HepG2 (cell line): ENCODE data around the gene EFCAB14. TPM values are rescaled to one million over a fixed set of nuclear protein-coding genes. Genes with fewer than 3 reads are reported as not detected.
A peak's percentile ranks its signal among the peaks of the same experiment; 100 is the strongest.

Experiments
- ATAC-seq: fragments of 200-7000 bp; cut with Tn5 transposase; 3 replicates; pipeline ENCODE4 v1.9.1; 2020; ENCODE audit warnings: mild to moderate bottlenecking, moderate library complexity
- BruUV-seq: library from RNA; stranded (reverse); fragments of 400-500 nt; replicated peaks from 2 replicates; lab custom pipeline; 2021; lab: Mats Ljungman, UMichigan
- CTCF ChIA-PET: fragments of 300-600 bp; formaldehyde crosslinking; extraction: SDS; loops from one replicate; lab custom pipeline; 2021; ENCODE audit warnings: low total read pairs, inconsistent platforms, low intra/inter-chr PET ratio; lab: Yijun Ruan, JAX
- POLR2A ChIA-PET: fragments of 350-600 bp; sonication (Branson Sonifier 250); formaldehyde crosslinking; loops from one replicate; lab custom pipeline; 2020; ENCODE audit warnings: antibody characterized with exemption, inconsistent platforms; lab: Yijun Ruan, JAX
- DNase-seq: peaks from one replicate; pipeline ENCODE4 v3.0.0-alpha.2; 2015; ENCODE audit warnings: low spot score
- FAIRE-seq: peaks from 3 replicates; lab custom pipeline; 2011; peaks lifted over from hg19 to GRCh38; lab: Jason Lieb, UNC
- H2AFZ ChIP-seq: one replicate; pipeline ENCODE4 v1.6.1; 2011; ENCODE audit warnings: low read length, inconsistent platforms
- H3K27ac ChIP-seq: fragments of 300-600 bp; 3 replicates; pipeline ENCODE4 v1.8.0; 2011; ENCODE audit warnings: mixed run types, mild to moderate bottlenecking, mixed read lengths, low read length, inconsistent platforms; ENCODE audit not compliant: insufficient read depth; ENCODE audit errors: extremely low read length
- H3K27me3 ChIP-seq, 2 experiments: fragments of 200-600 bp in 1 of 2; 2 replicates in 1 of 2; 3 replicates in 1 of 2; pipeline versions ENCODE4 v1.6.0 to v1.8.0; 2011; ENCODE audit warnings: low read length in 2 of 2, mild to moderate bottlenecking in 2 of 2, moderate library complexity in 2 of 2, inconsistent platforms in 1 of 2; ENCODE audit not compliant: insufficient read depth in 2 of 2, control insufficient read depth in 1 of 2
- H3K36me3 ChIP-seq, 2 experiments: fragments of 200-600 bp in 1 of 2; replicated peaks in 1 of 2; 2 replicates in 1 of 2; 3 replicates in 1 of 2; pipeline versions ENCODE4 v1.5.1 to v1.8.0; 2011; ENCODE audit warnings: low read length in 2 of 2, inconsistent platforms in 1 of 2; ENCODE audit not compliant: insufficient read depth in 2 of 2, control insufficient read depth in 1 of 2
- H3K4me1 ChIP-seq: 2 replicates; pipeline ENCODE4 v1.5.1; 2012; ENCODE audit warnings: low read length, inconsistent platforms; ENCODE audit not compliant: insufficient read depth
- H3K4me2 ChIP-seq: 2 replicates; pipeline ENCODE4 v1.6.0; 2011; ENCODE audit warnings: low read depth, low read length, inconsistent platforms
- H3K4me3 ChIP-seq, 3 experiments: fragments of 200-600 bp in 1 of 3; sonication (generic), shearing (Covaris generic) in 1 of 3; replicated peaks in 1 of 3; 2 replicates each; pipeline ENCODE4 v1.5.1; 2011 to 2016; ENCODE audit warnings: low read length in 3 of 3, inconsistent platforms in 2 of 3, low read depth in 2 of 3, mild to moderate bottlenecking in 2 of 3, control low read depth in 1 of 3, mixed read lengths in 1 of 3; ENCODE audit not compliant: insufficient read depth in 1 of 3
- H3K79me2 ChIP-seq: one replicate; pipeline ENCODE4 v1.6.1; 2011; ENCODE audit warnings: low read length, inconsistent platforms; ENCODE audit not compliant: insufficient read depth
- H3K9ac ChIP-seq: 2 replicates; pipeline ENCODE4 v1.6.0; 2011; ENCODE audit warnings: mild to moderate bottlenecking, low read depth, low read length, inconsistent platforms; ENCODE audit not compliant: insufficient read depth
- H3K9me3 ChIP-seq: 2 replicates; pipeline ENCODE4 v1.5.1; 2012; ENCODE audit warnings: mild to moderate bottlenecking, low read length
- H4K20me1 ChIP-seq: 2 replicates; pipeline ENCODE4 v1.6.0; 2011; ENCODE audit warnings: inconsistent platforms, mild to moderate bottlenecking, low read length, moderate library complexity; ENCODE audit not compliant: insufficient read depth
- AFF4 ChIP-seq: sonication (generic); formaldehyde crosslinking; IDR thresholded peaks from 2 replicates; pipeline ENCODE4 v1.4.0; 2020; ENCODE audit warnings: missing genetic modification reagents
- ATF6 ChIP-seq: sonication (generic); formaldehyde crosslinking; conservative IDR thresholded peaks from 2 replicates; pipeline ENCODE4 v1.4.0; 2020; ENCODE audit warnings: missing genetic modification reagents
- CCDC6 ChIP-seq: sonication (generic); formaldehyde crosslinking; IDR thresholded peaks from 2 replicates; pipeline ENCODE4 v1.8.1; 2022; ENCODE audit warnings: mild to moderate bottlenecking, missing genetic modification reagents, moderate library complexity
- GRHL1 ChIP-seq: sonication (generic); formaldehyde crosslinking; conservative IDR thresholded peaks from 2 replicates; pipeline ENCODE4 v1.8.0; 2022; ENCODE audit warnings: missing genetic modification reagents
- HDAC6 ChIP-seq: fragments of 200-600 bp; sonication (generic); IDR thresholded peaks from 2 replicates; pipeline ENCODE4 v1.7.0; 2017; ENCODE audit warnings: mild to moderate bottlenecking, antibody characterized with exemption, low read length, low read depth
- MBNL3 ChIP-seq: fragments of 250-450 bp; sonication (Bioruptor Pico); conservative IDR thresholded peaks from 2 replicates; pipeline ENCODE4 v1.8.0; 2022; ENCODE audit warnings: mild to moderate bottlenecking, inconsistent platforms
- MEF2D ChIP-seq: sonication (generic); formaldehyde crosslinking; IDR thresholded peaks from 2 replicates; pipeline ENCODE4 v1.5.1; 2020; ENCODE audit warnings: mild to moderate bottlenecking, missing genetic modification reagents
- SAP130 ChIP-seq: IDR thresholded peaks from 2 replicates; pipeline ENCODE4 v1.6.1; 2016; ENCODE audit warnings: low read depth
- ZZZ3 ChIP-seq: sonication (generic); formaldehyde crosslinking; IDR thresholded peaks from 2 replicates; pipeline ENCODE4 v1.4.0; 2020; ENCODE audit warnings: missing genetic modification reagents, mild to moderate bottlenecking, borderline replicate concordance
- in situ Hi-C: cut with HindIII; loops from 2 replicates; pipeline ENCODE4 v1.10.0; 2017; ENCODE audit warnings: low pct_unique_long_range_greater_than_20kb; ENCODE audit not compliant: extremely low pct_ligation_motif_present
- intact Hi-C: fragments of 100-400 bp; cut with micrococcal nuclease; formaldehyde crosslinking; loops from one replicate; pipeline ENCODE4 v1.10.0; 2022; ENCODE audit not compliant: unreplicated experiment
- polyA plus RNA-seq, 8 experiments: library from polyadenylated mRNA; depleted of rRNA in 3 of 8; stranded (reverse) in 7 of 8; unstranded in 1 of 8; fragments of >200 nt; fragmentation: Illumina TruSeq in 4 of 8; extraction: Trizol in 4 of 8; gene quantifications; 2 replicates each; pipeline versions ENCODE4 v1.2.1 to v1.2.3, GENCODE V29; 2011 to 2016; ENCODE audit warnings: low read depth in 4 of 8, missing spikeins in 1 of 8, mixed read lengths in 1 of 8; ENCODE audit not compliant: insufficient read depth in 1 of 8
- total RNA-seq, 5 experiments: library from RNA; depleted of rRNA; stranded (reverse); fragments of >200 nt; fragmentation: Illumina TruSeq; extraction: Trizol; gene quantifications; 2 replicates each; pipeline ENCODE4 v1.2.3, GENCODE V29; 2016; ENCODE audit warnings: low read depth in 1 of 5

EFCAB14 gene
- total and polyA plus RNA-seq, 2 of the 13 experiments (the other 11 are each of a cell fraction or from before 2014, with no cell fraction given), result 13.4 to 17.9 TPM

DNA sequence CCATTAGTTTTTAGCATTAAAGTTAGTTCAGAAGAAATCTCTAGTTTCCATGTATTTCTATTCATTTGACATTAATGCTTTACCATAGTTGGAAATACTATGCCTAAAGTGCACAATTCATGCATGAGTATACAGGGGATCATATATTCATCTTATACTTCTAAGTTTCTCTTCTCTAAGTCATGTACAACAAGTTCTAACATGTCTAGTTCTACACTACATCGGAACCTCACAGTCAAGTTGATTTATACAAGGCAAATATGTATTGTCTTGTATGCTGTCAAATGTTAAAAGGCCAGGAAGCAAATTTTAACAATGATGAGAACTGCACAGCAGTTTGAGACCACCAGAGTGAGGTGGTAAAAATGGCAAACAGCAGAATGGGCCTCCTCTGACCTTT lies 79.4 kb downstream of the EFCAB14 start (continued):
- no peak for TF ChIP-seq MBNL3

DNA sequence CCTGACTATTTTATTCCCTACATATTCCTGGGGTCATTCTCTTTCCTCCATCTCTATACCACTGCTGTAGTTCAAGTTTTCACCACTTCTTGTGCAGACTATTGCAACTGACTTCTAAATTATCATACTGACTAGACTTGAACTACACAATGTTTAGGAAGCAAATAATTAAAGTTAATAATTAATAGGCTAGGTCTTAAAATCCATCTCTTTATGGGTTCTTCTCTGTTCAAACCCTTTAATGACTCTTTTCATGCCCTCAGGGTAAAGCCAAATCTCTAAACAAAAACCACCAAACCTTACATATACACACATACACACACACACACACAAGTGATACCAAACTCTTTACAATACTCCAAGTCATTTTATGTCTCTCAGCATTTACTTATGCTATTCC lies 80.0 kb downstream of the EFCAB14 start:
- no peak overlapping the region for H3K27ac ChIP-seq
- no TSS peak for BruUV-seq
- peaks cover 24% of the 10 kb centered on the region for H3K4me1 ChIP-seq
- H3K4me3 ChIP-seq, result no peak overlapping the region
- H4K20me1 ChIP-seq, result no peaks in the 10 kb centered on the region
- H3K4me2 ChIP-seq, result no peak overlapping the region
- ChIA-PET CTCF (no interaction called here), POLR2A (no interaction called here)
- H3K27me3 ChIP-seq, result no peaks in the 10 kb centered on the region
- intact Hi-C loops, result no loop called here
- DNase-seq, result no peak
- no peaks in the 10 kb centered on the region for H3K9me3 ChIP-seq
- no peak overlapping the region for H3K9ac ChIP-seq
- peaks cover 2 to 15% of the 10 kb centered on the region in 2 experiments; a peak in 4 of 5 replicates for H3K36me3 ChIP-seq
- in situ Hi-C loops, result no loop called here
- no peak for FAIRE-seq
- H2AFZ ChIP-seq, result no peak overlapping the region
- TF ChIP-seq GRHL1 (CRISPR knock-in tag), result no peak
- TF ChIP-seq ATF6 (CRISPR knock-in tag), result no peak
- TF ChIP-seq SAP130 (CRISPR knock-in tag), result no peak
- no peak for TF ChIP-seq AFF4 (CRISPR knock-in tag)
- TF ChIP-seq MEF2D (CRISPR knock-in tag), result no peak
- no peak for TF ChIP-seq ZZZ3 (CRISPR knock-in tag)
- TF ChIP-seq CCDC6 (CRISPR knock-in tag), result no peak
- TF ChIP-seq HDAC6, result no peak
- TF ChIP-seq, all 625 proteins: peak for 0
- peak; percentile 70 for ATAC-seq
- no peaks in the 10 kb centered on the region for H3K79me2 ChIP-seq
